Activated CD8-positive, alpha-beta T cell treated with anti-CD3 and anti-CD28 coated beads for 36 hours (primary cell): ENCODE data around the gene KIF7. TPM values are rescaled to one million over a fixed set of nuclear protein-coding genes. Genes with fewer than 3 reads are reported as not detected.
"Not testable (repeated sequence)": the region's sequence is repeated elsewhere in the genome, so short reads cannot be mapped to it uniquely, and the experiment has no call there.

Source experiments
- ATAC-seq: fragments of 200-7000 bp; cut with Tn5 transposase; one replicate; pipeline ENCODE4 v1.10.0; 2021; ENCODE audit warnings: mild to moderate bottlenecking, moderate library complexity
- CTCF ChIA-PET: fragments of 350-600 bp; sonication (Branson Sonifier 250); formaldehyde crosslinking; loops from one replicate; lab custom pipeline; 2021; ENCODE audit warnings: antibody characterized with exemption; lab: Charles Lee
- POLR2A ChIA-PET: fragments of 350-600 bp; sonication (Branson Sonifier 250); formaldehyde crosslinking; loops from one replicate; lab custom pipeline; 2021; ENCODE audit warnings: antibody characterized with exemption; lab: Charles Lee
- DNase-seq: peaks from one replicate; pipeline ENCODE4 v3.0.0-alpha.2; 2020
- H3K27ac Mint-ChIP-seq: one replicate; pipeline ENCODE4 v1.8.0; 2021; ENCODE audit warnings: mild to moderate bottlenecking, mixed read lengths
- H3K27me3 Mint-ChIP-seq: one replicate; pipeline ENCODE4 v1.8.0; 2021; ENCODE audit warnings: mixed read lengths
- H3K36me3 Mint-ChIP-seq: one replicate; pipeline ENCODE4 v1.8.0; 2021; ENCODE audit warnings: low read depth, mixed read lengths
- H3K4me1 Mint-ChIP-seq: one replicate; pipeline ENCODE4 v1.8.0; 2021; ENCODE audit warnings: low read depth, mixed read lengths
- H3K4me3 Mint-ChIP-seq: one replicate; pipeline ENCODE4 v1.8.0; 2021; ENCODE audit warnings: mild to moderate bottlenecking, moderate library complexity, mixed read lengths
- H3K9me3 Mint-ChIP-seq: one replicate; pipeline ENCODE4 v1.8.0; 2021; ENCODE audit warnings: mixed read lengths
- CTCF ChIP-seq: fragments of 200-600 bp; IDR thresholded peaks from one replicate; pipeline ENCODE4 v1.8.0; 2022; ENCODE audit warnings: antibody characterized with exemption, mild to moderate bottlenecking
- intact Hi-C: fragments of 100-400 bp; cut with micrococcal nuclease; formaldehyde crosslinking; loops from one replicate; pipeline ENCODE4 v1.10.0; 2022
- total RNA-seq, 2 experiments: library from RNA; stranded (reverse); gene quantifications; one replicate each; pipeline ENCODE4 v1.2.3, GENCODE V29; 2021

KIF7 gene
- total RNA-seq, 2 experiments from 2014 or later, result 2.7 to 3.7 TPM

GRCh38 chr15:89593018-89593417 lies 62.2 kb downstream of the KIF7 start:
- Mint-ChIP-seq H3K9me3 (no peaks in the 10 kb centered on the region), H3K4me1 (no peaks in the 10 kb centered on the region), H3K4me3 (no peak overlapping the region), H3K36me3 (peaks cover 53% of the 10 kb centered on the region), H3K27me3 (no peaks in the 10 kb centered on the region), H3K27ac (no peak overlapping the region)
- TF ChIP-seq CTCF, result no peak
- ChIA-PET POLR2A (no interaction called here), CTCF (interaction anchor here (1.1 kb wide), 1 partner anchor 55 kb away, joined by 3 read pairs; no protein-coding TSS in a partner anchor)
- DNase-seq, result no peak
- intact Hi-C loops, result no loop called here
- ATAC-seq, result no peak

DNA sequence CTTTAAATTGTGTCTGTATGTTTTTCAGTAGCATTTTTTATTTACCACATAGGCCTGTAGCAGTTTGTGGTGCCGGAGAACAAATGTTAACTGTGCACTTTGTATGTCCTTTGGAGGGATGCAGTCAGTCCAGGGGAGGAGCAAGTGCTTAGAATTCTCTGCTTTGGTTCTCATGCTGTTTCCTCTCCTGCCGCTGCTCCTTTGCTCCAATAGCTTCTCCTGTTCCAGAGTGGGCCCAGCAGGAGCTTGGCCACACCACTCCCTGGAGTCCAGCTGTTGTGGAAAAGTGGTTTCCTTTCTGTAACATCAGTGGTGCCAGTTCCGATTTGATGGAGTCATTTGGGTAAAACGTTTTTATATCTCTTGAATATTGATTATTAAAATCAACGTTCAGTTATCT lies 63.4 kb downstream of the KIF7 start:
- CTCF ChIA-PET, result interaction anchor here (1.1 kb wide), 2 partner anchors 13 to 17 kb away, joined by 3 read pairs; partner anchors contain the start of gene TICRR
- no peak for ATAC-seq
- POLR2A ChIA-PET, result interaction anchor here (1.0 kb wide), 1 partner anchor 17 kb away, joined by 3 read pairs; the partner anchor contains the start of gene TICRR

DNA sequence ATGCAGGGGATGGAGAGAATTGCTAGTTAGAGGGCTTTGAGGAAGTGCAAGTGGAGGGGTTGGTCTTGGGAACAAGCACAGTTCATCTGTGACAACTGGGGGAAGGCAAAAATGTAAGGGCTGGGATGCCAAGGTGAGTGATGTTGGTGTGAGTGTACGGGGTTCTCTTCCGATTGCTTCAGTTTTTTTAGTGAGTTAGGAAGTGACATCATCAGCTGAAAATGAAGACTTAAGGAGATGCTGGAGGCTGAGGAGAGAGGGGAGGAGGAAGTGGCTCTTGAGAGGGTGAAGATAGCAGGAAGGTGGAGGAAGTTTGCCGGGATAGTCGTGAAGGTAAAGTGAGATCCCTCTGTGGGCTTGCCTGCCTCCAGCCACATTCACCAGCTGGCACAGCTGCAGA lies 67.3 kb downstream of the KIF7 start:
- Mint-ChIP-seq H3K9me3 (no peaks in the 10 kb centered on the region), H3K36me3 (peaks cover 40% of the 10 kb centered on the region), H3K4me3 (no peak overlapping the region), H3K4me1 (no peaks in the 10 kb centered on the region), H3K27me3 (no peaks in the 10 kb centered on the region), H3K27ac (no peak overlapping the region)
- no peak for TF ChIP-seq CTCF
- DNase-seq, result no peak
- CTCF ChIA-PET, result interaction anchor here (1.9 kb wide), 1 partner anchor 14 kb away, joined by 4 read pairs; no protein-coding TSS in a partner anchor
- intact Hi-C loops, result no loop called here
- ATAC-seq, result no peak
- POLR2A ChIA-PET, result no interaction called here

More for the DNA sequence above, 63.4 kb downstream of the KIF7 start:
- H3K36me3 Mint-ChIP-seq, result peaks cover 44% of the 10 kb centered on the region
- no peaks in the 10 kb centered on the region for H3K9me3 Mint-ChIP-seq
- H3K27ac Mint-ChIP-seq, result no peak overlapping the region
- no peaks in the 10 kb centered on the region for H3K4me1 Mint-ChIP-seq
- no peak for DNase-seq
- no peak overlapping the region for H3K4me3 Mint-ChIP-seq
- H3K27me3 Mint-ChIP-seq, result no peaks in the 10 kb centered on the region
- intact Hi-C loops, result no loop called here
- TF ChIP-seq CTCF, result no peak

GRCh38 chr15:89586651-89587050 lies 68.6 kb downstream of the KIF7 start:
- H3K4me1 Mint-ChIP-seq, result no peaks in the 10 kb centered on the region
- no peak for TF ChIP-seq CTCF
- no peak for DNase-seq
- CTCF ChIA-PET, result no interaction called here
- intact Hi-C loops, result no loop called here
- no peaks in the 10 kb centered on the region for H3K9me3 Mint-ChIP-seq
- POLR2A ChIA-PET, result interaction anchor here (0.6 kb wide), 1 partner anchor 233 kb away, joined by 3 read pairs; no protein-coding TSS in a partner anchor
- H3K36me3 Mint-ChIP-seq, result peaks cover 39% of the 10 kb centered on the region
- no peak overlapping the region for H3K27ac Mint-ChIP-seq
- no peak overlapping the region for H3K4me3 Mint-ChIP-seq
- no peak for ATAC-seq
- no peaks in the 10 kb centered on the region for H3K27me3 Mint-ChIP-seq

- intact Hi-C loops, POLR2A ChIA-PET, DNase-seq, H3K27ac Mint-ChIP-seq, H3K27me3 Mint-ChIP-seq, CTCF ChIA-PET, H3K9me3 Mint-ChIP-seq, ATAC-seq, H3K4me3 Mint-ChIP-seq: not testable (repeated sequence)
- Mint-ChIP-seq H3K4me1 (peaks cover 22% of the 10 kb centered on the region), H3K36me3 (peaks cover 70% of the 10 kb centered on the region)
Measured at GRCh38 chr15:89580747-89581146, 74.5 kb downstream of the KIF7 start.
